ENCODE results near the gene CDON.

The CDON gene

GRCh38 chr11:125910226-125910849 is 152.3 kb downstream of the CDON start:
- no peak overlapping the region for H3K4me3 Mint-ChIP-seq
- no peaks in the 10 kb centered on the region for H3K9me3 Mint-ChIP-seq
- H3K27me3 Mint-ChIP-seq (ENCODE audit: low read depth) = peaks cover 18% of the 10 kb centered on the region
- H3K4me1 Mint-ChIP-seq = peaks cover 2% of the 10 kb centered on the region
- no peak overlapping the region for H3K27ac Mint-ChIP-seq
- H3K36me3 Mint-ChIP-seq (ENCODE audit: low read depth) = no peaks in the 10 kb centered on the region
- no peak for TF ChIP-seq CTCF (IDR thresholded peaks at IDR 0.05; ENCODE audit: unreplicated experiment in 3 of 3)

Measured in nephron (organoid).